ENCODE measurements around the gene GALNS.
A peak's percentile ranks its signal among the peaks of the same experiment; 100 is the strongest.

DNA sequence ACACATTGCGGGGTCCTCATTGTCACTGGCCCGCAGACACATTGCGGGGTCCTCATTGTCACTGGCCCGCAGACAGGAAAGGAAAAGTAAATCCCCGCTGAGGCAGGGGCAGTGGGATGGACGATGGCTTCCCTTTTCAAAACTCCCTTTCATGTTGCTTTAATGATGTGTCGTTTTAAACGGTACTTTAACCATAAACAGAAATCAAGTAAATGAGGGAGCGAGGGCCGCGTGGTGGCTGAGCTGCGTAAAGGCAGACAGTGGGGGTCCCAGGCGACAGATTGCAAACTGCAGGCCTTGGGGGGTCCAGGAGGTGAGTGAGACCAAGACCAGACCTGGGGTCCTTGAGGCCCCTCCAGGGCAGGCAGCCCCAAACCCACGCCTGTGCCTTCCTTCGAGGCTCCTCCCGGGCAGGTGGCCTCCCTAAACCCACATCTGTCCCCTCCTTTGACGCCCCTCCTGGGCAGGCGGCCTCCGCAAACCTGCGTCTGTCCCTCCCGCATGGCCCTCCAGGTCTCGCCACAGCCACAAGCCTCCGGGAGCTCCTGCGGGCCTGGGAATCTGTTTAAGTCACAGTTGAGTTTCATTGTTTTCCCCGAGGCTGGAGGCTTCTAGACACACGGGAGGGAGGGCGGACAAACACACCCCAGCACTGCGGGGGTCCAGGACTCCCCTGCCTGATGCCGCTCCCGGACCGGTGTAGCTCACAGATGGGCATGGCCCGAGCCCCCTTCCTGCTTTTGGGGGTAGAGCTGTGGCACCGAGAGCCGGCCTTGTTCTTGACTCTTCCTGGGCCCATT is 79.1 kb downstream of the GALNS start:
- TF ChIP-seq RAD21 (IDR thresholded peaks at IDR 0.05 in 1 of 2, conservative IDR thresholded peaks at IDR 0.05 in 1 of 2; ENCODE audit: low read depth in 2 of 2, low read length in 2 of 2) (no peak), JUND (IDR thresholded peaks at IDR 0.05; ENCODE audit: low read length) (no peak), POLR2A (IDR thresholded peaks at IDR 0.05; ENCODE audit: control extremely low read depth in 1 of 2, low read depth in 2 of 2, low read length in 2 of 2) (no peak), JUN (IDR thresholded peaks at IDR 0.05; ENCODE audit: low read depth, low read length) (no peak), EP300 (IDR thresholded peaks at IDR 0.05; ENCODE audit: borderline replicate concordance in 1 of 2, low read depth in 2 of 2, low read length in 2 of 2) (no peak), SUZ12 (IDR thresholded peaks at IDR 0.05; ENCODE audit: low read length) (no peak), EZH2 (IDR thresholded peaks at IDR 0.05; ENCODE audit: low read depth, low read length, severe bottlenecking) (no peak)
- TF ChIP-seq, protein P1, sequence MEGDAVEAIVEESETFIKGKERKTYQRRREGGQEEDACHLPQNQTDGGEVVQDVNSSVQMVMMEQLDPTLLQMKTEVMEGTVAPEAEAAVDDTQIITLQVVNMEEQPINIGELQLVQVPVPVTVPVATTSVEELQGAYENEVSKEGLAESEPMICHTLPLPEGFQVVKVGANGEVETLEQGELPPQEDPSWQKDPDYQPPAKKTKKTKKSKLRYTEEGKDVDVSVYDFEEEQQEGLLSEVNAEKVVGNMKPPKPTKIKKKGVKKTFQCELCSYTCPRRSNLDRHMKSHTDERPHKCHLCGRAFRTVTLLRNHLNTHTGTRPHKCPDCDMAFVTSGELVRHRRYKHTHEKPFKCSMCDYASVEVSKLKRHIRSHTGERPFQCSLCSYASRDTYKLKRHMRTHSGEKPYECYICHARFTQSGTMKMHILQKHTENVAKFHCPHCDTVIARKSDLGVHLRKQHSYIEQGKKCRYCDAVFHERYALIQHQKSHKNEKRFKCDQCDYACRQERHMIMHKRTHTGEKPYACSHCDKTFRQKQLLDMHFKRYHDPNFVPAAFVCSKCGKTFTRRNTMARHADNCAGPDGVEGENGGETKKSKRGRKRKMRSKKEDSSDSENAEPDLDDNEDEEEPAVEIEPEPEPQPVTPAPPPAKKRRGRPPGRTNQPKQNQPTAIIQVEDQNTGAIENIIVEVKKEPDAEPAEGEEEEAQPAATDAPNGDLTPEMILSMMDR (IDR thresholded peaks at IDR 0.05; ENCODE audit: control extremely low read depth in 1 of 3, insufficient read depth in 1 of 3, low read depth in 1 of 3, low read length in 3 of 3), result no peak
- TF ChIP-seq, protein P2, sequence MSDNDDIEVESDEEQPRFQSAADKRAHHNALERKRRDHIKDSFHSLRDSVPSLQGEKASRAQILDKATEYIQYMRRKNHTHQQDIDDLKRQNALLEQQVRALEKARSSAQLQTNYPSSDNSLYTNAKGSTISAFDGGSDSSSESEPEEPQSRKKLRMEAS (IDR thresholded peaks at IDR 0.05), result peak; percentile 64
- TF ChIP-seq, protein P3, sequence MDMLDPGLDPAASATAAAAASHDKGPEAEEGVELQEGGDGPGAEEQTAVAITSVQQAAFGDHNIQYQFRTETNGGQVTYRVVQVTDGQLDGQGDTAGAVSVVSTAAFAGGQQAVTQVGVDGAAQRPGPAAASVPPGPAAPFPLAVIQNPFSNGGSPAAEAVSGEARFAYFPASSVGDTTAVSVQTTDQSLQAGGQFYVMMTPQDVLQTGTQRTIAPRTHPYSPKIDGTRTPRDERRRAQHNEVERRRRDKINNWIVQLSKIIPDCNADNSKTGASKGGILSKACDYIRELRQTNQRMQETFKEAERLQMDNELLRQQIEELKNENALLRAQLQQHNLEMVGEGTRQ (IDR thresholded peaks at IDR 0.05; ENCODE audit: low read length), result no peak
- TF ChIP-seq, protein P4, sequence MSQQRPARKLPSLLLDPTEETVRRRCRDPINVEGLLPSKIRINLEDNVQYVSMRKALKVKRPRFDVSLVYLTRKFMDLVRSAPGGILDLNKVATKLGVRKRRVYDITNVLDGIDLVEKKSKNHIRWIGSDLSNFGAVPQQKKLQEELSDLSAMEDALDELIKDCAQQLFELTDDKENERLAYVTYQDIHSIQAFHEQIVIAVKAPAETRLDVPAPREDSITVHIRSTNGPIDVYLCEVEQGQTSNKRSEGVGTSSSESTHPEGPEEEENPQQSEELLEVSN (IDR thresholded peaks at IDR 0.05), result peak; percentile 60
